GM18861 (cell line): ENCODE measurements around the gene PAX1.

Experiments
- ATAC-seq: cut with Tn5 transposase; IDR thresholded peaks from one replicate; pipeline ENCODE4 v1.9.1; 2021; ENCODE audit not compliant: unreplicated experiment

The PAX1 gene

DNA sequence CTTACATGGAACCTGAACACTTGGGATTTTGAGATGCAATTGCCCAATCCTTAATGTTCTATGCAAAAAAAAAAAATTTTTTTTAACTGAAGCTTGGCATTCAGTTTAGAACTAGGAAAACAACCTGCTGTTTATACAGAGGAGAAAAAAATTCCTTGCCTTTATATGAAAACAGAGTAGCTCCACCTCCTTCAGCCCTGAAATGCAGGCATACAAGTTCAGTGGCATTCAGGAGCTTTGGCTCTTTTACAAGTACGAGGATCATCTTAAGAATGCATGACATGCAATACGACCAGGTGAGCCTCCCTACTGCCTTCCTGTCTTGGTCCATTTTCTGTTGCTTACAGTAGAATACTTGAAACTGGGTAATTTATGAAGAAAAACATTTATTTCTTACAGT lies 20.4 kb downstream of the PAX1 start:
- ATAC-seq: no peak

DNA sequence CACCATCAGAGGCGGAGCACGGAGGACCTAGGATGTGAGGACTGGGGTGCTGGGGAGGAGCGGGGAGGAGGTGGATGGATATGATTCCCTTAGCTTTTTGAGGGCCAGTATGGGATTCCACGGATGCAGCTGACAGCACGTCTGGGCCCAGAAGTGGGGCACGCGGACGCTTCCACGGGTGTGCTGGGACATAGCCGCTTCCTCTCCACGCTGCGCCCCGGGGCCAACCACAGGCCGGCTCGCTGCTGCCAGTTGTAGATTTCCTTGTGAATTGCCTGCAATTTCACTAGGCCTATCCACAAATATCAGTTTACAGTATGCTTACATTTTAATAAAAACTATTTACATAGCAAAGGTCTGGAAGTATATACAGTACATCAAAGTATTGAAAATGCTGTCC lies 23.9 kb downstream of the PAX1 start:
- ATAC-seq: no peak

DNA sequence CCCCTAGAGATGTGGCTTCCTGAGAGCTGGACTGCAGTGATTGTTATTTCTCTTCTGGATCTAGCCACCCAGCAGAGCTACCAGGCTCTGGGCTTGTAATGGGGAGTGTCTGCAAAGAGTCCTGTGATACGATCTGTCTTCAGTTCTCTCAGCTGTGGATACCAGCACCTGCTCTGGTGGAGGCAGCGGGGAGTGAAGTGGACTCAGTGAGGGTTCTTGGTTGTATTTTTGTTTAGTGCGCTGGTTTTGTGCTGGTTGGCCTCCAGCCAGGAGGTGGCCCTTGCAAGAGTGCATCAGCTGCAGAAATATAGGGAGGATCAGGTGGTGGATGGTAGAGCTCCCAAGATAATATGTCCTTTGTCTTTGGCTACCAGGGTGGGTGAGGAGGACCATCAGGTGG lies 33.7 kb downstream of the PAX1 start:
- ATAC-seq: no peak

DNA sequence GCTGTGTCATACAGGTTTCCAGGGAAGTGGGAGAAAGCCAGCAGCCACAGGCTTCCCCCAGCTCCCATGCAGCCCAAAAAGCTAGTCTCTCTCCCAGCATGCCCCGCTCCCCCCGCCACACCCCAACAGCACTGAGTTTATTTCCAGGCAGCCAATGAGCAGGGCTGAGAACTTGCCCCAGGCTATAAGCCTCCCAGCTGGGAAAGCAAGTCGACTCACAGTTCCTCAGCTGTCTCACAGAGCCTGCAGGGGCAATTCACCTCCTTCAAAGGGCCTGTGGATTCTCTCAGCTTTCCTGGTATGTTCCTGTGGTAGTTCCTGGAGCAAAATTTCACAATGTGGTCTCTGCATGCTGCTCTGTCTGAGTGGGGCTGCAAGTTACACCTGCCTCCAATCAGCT lies 34.2 kb downstream of the PAX1 start:
- no peak for ATAC-seq

DNA sequence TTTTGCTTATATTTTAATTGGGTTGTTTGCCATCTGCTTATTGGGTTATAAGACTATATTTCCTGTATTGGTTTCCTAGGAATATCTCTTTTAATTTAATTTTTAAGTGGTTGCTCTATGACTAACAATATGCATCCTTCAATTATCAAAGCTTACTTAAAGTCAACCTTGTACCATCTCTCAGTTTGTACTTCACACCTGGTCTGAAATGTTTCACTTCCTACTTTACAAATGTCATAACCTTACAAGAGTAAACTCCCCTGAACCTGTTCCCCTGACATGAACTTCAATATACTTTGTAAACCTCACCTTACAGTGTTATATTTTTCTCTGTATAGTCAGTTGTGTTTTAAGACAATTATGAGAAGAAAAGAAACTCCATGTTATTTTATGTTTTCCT lies 35.8 kb downstream of the PAX1 start:
- ATAC-seq: no peak

DNA sequence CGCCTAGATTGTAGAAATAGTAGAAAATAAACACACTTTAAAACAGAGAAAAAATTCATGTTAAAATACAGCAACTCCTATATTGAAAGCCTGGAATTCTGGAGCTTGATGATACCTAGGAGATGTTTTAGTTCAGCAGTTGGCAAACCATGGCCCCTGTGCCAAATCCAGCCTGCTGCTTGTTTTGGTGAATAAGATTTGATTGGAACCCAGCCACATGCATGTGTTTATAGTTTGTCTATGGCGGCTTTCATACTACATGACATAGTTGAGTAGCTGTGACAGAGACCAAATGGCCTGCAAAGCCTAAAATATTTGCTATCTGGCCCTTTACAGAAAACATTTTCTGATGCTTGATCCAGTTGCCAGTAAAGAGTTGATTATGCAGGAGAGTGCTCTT lies 57.2 kb downstream of the PAX1 start:
- no peak for ATAC-seq

DNA sequence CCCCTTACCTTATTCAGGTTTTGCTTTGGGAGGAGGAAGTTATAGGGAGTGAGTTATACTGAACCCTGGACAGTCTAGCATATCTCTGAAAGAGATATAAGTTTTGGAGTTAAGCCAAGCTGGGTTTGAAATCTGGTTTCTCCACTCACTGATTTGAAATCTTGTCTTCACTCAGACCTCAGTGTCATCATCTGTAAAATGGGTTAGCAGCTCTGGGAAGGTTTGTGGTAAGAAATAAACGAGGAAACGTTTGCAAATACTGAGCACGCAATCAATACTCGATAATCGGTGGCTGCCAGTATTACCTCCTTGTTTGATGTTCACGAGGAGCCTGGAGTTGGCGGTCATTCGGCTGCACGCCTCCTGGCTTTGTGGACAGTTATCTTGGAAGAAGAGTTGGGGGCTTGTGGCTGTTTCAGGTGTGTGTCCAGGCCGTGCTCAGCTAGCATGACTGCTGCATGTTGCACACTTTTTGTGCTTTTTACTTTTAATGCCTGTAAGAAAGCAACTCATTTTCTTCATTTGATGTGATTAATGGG lies 61.8 kb downstream of the PAX1 start:
- ATAC-seq: no peak

DNA sequence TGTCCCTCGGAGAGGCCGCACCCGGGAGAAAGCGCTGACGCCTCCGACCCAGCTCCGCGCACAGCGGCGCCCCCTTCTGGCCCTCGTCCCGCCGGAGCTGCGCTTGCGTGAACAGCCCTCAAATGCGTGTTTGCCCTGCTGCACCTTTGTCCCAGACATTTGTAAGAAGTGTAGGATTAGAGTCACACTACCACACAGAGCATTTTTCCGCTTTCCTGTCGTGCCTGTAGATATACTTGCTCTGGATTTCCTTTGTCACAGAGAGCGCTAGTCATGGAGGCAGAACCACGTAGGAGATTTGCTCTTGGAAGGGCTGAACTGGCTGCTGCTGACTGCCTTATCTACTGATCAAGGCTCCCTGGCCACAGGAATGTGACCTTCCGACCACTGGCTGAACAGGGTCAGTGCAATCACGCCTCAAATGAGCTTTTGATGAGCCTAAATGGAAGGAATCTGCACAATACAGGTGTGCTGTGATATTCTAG lies 62.3 kb downstream of the PAX1 start:
- ATAC-seq: no peak
